ENCODE data around the gene CHCHD10.
A peak's percentile ranks its signal among the peaks of the same experiment; 100 is the strongest.

CHCHD10 gene

GRCh38 chr22:23754220-23754919 lies 13.4 kb downstream of the CHCHD10 start, which contains the start of gene VPREB3:
TSS of gene VPREB3 (minus strand) at chr22:23754425. CDS start at chr22:23754363, 62 bp downstream.
- peak; percentile 31 for DNase-seq (ENCODE audit: low read depth)
- no peak for TF ChIP-seq CTCF (IDR thresholded peaks at IDR 0.05; ENCODE audit: insufficient read depth, low read depth, low read length, missing control alignments)
- H3K4me3 ChIP-seq (ENCODE audit: low read depth, low read length) = peak within 1 kb of the TSS; percentile 21

- H3K4me3 ChIP-seq (ENCODE audit: low read depth, low read length) = peak overlapping the region; percentile 21
- DNase-seq (ENCODE audit: low read depth) = no peak
- no peak for TF ChIP-seq CTCF (IDR thresholded peaks at IDR 0.05; ENCODE audit: insufficient read depth, low read depth, low read length, missing control alignments)
Measured at GRCh38 chr22:23753385-23753784, 14.4 kb downstream of the CHCHD10 start.

- no peak overlapping the region; the same call in 1 of the 2 replicates for H3K4me3 ChIP-seq (ENCODE audit: low read depth, low read length)
- DNase-seq (ENCODE audit: low read depth) = no peak
- no peak for TF ChIP-seq CTCF (IDR thresholded peaks at IDR 0.05; ENCODE audit: insufficient read depth, low read depth, low read length, missing control alignments)
Measured at GRCh38 chr22:23752750-23753149, 15.0 kb downstream of the CHCHD10 start.

GRCh38 chr22:23752090-23752691 lies 15.6 kb downstream of the CHCHD10 start:
- TF ChIP-seq CTCF (IDR thresholded peaks at IDR 0.05; ENCODE audit: insufficient read depth, low read depth, low read length, missing control alignments) = no peak
- DNase-seq (ENCODE audit: low read depth) = peak; percentile 51
- peak overlapping the region; percentile 98 for H3K4me3 ChIP-seq (ENCODE audit: low read depth, low read length)

DNA sequence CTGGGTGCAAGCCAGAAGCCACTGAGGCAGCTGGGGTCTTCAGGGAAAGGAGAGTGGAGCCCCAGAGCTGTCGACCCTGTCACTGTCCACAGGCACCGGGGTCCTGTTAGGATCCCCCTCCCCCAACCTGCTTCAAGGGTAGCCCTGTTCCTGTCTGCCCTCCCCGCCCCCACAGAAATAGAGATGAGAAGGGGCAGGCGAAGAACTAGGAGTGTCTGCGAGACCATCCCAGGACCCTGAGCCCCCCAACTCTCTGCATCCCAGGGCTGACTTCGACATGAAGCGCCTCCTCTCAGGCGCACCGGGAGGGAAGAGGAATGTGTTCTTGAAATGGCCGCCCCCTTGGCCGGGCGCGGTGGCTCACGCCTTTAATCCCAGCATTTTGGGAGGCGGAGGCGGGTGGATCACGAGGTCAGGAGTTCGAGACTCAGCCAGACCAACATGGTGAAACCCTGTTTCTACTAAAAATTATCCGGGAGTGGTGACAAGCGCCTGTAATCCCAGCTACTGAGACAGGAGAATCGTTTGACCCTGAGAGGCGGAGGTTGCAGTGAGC lies 16.3 kb downstream of the CHCHD10 start:
- H3K4me3 ChIP-seq (ENCODE audit: low read depth, low read length) = peak overlapping the region; percentile 98
- TF ChIP-seq CTCF (IDR thresholded peaks at IDR 0.05; ENCODE audit: insufficient read depth, low read depth, low read length, missing control alignments) = no peak
- DNase-seq (ENCODE audit: low read depth) = no peak

- DNase-seq (ENCODE audit: low read depth) = peak; percentile 93
- H3K4me3 ChIP-seq (ENCODE audit: low read depth, low read length) = peak within 1 kb of the TSS; percentile 98
- TF ChIP-seq CTCF (IDR thresholded peaks at IDR 0.05; ENCODE audit: insufficient read depth, low read depth, low read length, missing control alignments) = peak; percentile 29
Measured at GRCh38 chr22:23750714-23751440, 16.9 kb downstream of the CHCHD10 start, which contains the start of gene ZNF70. TSS of gene ZNF70 (minus strand) at chr22:23751112. CDS start at chr22:23745140, 5,972 bp downstream.
